Body of pancreas (tissue), 4 donors: ENCODE data around the gene GYPC. TPM values are rescaled to one million over a fixed set of nuclear protein-coding genes. Genes with fewer than 3 reads are reported as not detected.

Source experiments
- ATAC-seq: fragments of 150-250 bp; one replicate; pipeline ENCODE4 v1.9.1; 2016
- DNase-seq, 4 donors: peaks; one replicate each; pipeline ENCODE4 v3.0.0-alpha.2; 2019
- H3K27ac ChIP-seq, 4 donors: fragments of 200-600 bp; sonication (generic); 1 replicate in 3 of 4; 2 replicates in 1 of 4; pipeline versions ENCODE4 v1.5.1 to v1.6.1; 2016 to 2019; ENCODE audit warnings: mild to moderate bottlenecking in 1 of 4, mixed read lengths in 1 of 4, moderate library complexity in 1 of 4
- H3K27me3 ChIP-seq, 2 donors: fragments of 200-600 bp; sonication (generic); one replicate each; pipeline ENCODE4 v1.6.0; 2016; ENCODE audit warnings: mild to moderate bottlenecking in 1 of 2
- H3K36me3 ChIP-seq, 2 donors: fragments of 200-600 bp; sonication (generic); replicated peaks in 1 of 2; 2 replicates each; pipeline ENCODE4 v1.5.1; 2016; ENCODE audit warnings: low read depth in 2 of 2; ENCODE audit not compliant: insufficient read depth in 1 of 2
- H3K4me1 ChIP-seq: fragments of 200-600 bp; sonication (generic); one replicate; pipeline ENCODE4 v1.6.0; 2016
- H3K4me3 ChIP-seq, 2 donors: fragments of 200-600 bp; sonication (generic); 1 replicate in 1 of 2; 2 replicates in 1 of 2; pipeline ENCODE4 v1.5.1; 2016 to 2019
- H3K9me3 ChIP-seq, 3 donors: fragments of 200-600 bp; sonication (generic); 1 replicate in 2 of 3; 2 replicates in 1 of 3; pipeline ENCODE4 v1.5.1; 2016
- CTCF ChIP-seq, 7 experiments: fragments of 450-650 bp in 4 of 7; fragments of 200-600 bp in 3 of 7; sonication (generic) in 3 of 7; IDR thresholded peaks; one replicate each; pipeline ENCODE4 v1.5.1; 2016 to 2019; ENCODE audit warnings: antibody characterized with exemption in 7 of 7
- POLR2A ChIP-seq, 3 donors: fragments of 450-650 bp; IDR thresholded peaks; one replicate each; pipeline ENCODE4 v1.6.1; 2016; ENCODE audit warnings: antibody characterized with exemption in 3 of 3, mild to moderate bottlenecking in 2 of 3
- WGBS, 2 donors: methylation state at CpG; one replicate each; pipeline ENCODE4 v1.1.5; 2017; 5-methylcytosine and 5-hydroxymethylcytosine counted together
- intact Hi-C: fragments of 100-400 bp; cut with DNase I; formaldehyde crosslinking; loops from one replicate; pipeline ENCODE4 v1.15.1; 2023
- small RNA-seq: library from RNA; depleted of rRNA; stranded (forward); fragments of <200 nt; gene quantifications from one replicate; pipeline ENCODE3, GENCODE V24; 2016
- total RNA-seq, 2 donors: library from RNA; depleted of rRNA; stranded (reverse); fragments of >200 nt; gene quantifications; one replicate each; pipeline ENCODE4 v1.1.0, GENCODE V29; 2016

GYPC gene
- total RNA-seq, 2 donors from 2014 or later = 26.4 to 28.8 TPM

- no peaks in the 10 kb centered on the region for H3K9me3 ChIP-seq
- intact Hi-C loops = no loop called here
- DNase-seq = no peak
- TF ChIP-seq POLR2A (IDR thresholded peaks at IDR 0.05) (no peak), CTCF (IDR thresholded peaks at IDR 0.05) (no peak)
- H3K4me1 ChIP-seq = no peaks in the 10 kb centered on the region
- H3K27ac ChIP-seq = no peak overlapping the region
- H3K4me3 ChIP-seq = no peak overlapping the region
- no peaks in the 10 kb centered on the region for H3K36me3 ChIP-seq
- no peaks in the 10 kb centered on the region for H3K27me3 ChIP-seq
- WGBS, 2 donors = 82 to 83% methylated on average over 3 of the region's 3 CpGs
- no peak for ATAC-seq
Measured at GRCh38 chr2:126744640-126745039, 88.7 kb downstream of the GYPC start.

Small RNA genes within 50 kb of the gene (small RNA-seq; reads per million reads assigned to genes)
- not detected for gene RNU6-675P

Other genes starting within 250 kb of the GYPC start
- gene TEX51, start 242.7 kb downstream of the GYPC start, total RNA-seq = not detected